ENCODE results near the gene SGMS2. TPM values are rescaled to one million over a fixed set of nuclear protein-coding genes. Genes with fewer than 3 reads are reported as not detected.

Gene SGMS2
- total and polyA plus RNA-seq, 2 of the 4 experiments (the other 2 are of a cell fraction), result 13.4 to 37.5 TPM

DNA sequence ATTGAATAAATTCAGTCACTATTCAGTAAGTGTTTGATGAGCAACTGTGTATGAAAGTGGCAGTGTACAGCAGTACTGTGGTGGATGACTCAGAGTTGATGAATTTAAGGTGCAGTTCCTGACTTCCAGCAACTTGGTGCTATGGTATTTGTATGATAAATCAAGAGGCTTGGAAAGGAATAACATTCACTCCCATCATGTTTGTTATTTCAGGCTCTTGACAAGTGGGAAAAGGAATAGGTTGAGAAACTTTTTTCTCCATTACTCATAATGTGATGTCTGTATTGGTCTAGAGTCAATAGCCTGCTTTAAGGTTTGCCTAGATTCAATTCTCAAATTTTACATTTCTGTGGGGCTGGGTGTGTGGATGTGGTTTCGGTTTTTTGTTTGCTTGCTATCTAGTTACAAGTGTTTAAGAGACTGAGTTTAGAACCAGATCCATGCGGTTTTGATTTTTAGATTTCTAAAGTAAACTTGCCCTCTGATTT is 71.5 kb downstream of the SGMS2 start:
- no peak overlapping the region; the same call in 1 of the 2 replicates for H3K4me3 ChIP-seq (ENCODE audit: insufficient read depth, low read depth, low read length)

More for the DNA sequence above, 71.5 kb downstream of the SGMS2 start:
- in situ Hi-C loops (cut with MboI; ENCODE audit: low sequenced_read_pairs) (no loop called here), dilution Hi-C loops (cut with HindIII; ENCODE audit: low sequenced_read_pairs, unreplicated experiment) (no loop called here), intact Hi-C loops (cut with micrococcal nuclease) (loop anchor here (2.0 kb wide), 1 partner anchor 71 kb away; the partner anchor contains the start of gene SGMS2)
- CTCF ChIA-PET, result interaction anchor here (0.9 kb wide), 1 partner anchor 43 kb away, joined by 3 read pairs; no protein-coding TSS in a partner anchor
- no peak for TF ChIP-seq POLR2A (IDR thresholded peaks at IDR 0.05; ENCODE audit: low read depth, low read length)
- no peak for TF ChIP-seq SMC3 (IDR thresholded peaks at IDR 0.05; ENCODE audit: low read depth, low read length)
- no peak for TF ChIP-seq NFE2L2 (IDR thresholded peaks at IDR 0.05; ENCODE audit: low read depth, low read length)
- 0 out of 2 replicates have a peak, but pooled peaks have one; percentile 19 for TF ChIP-seq MAZ (IDR thresholded peaks at IDR 0.05; ENCODE audit: borderline replicate concordance, low read depth, low read length)
- no peak for TF ChIP-seq RAD21 (IDR thresholded peaks at IDR 0.05; ENCODE audit: low read length)
- TF ChIP-seq, protein P1, sequence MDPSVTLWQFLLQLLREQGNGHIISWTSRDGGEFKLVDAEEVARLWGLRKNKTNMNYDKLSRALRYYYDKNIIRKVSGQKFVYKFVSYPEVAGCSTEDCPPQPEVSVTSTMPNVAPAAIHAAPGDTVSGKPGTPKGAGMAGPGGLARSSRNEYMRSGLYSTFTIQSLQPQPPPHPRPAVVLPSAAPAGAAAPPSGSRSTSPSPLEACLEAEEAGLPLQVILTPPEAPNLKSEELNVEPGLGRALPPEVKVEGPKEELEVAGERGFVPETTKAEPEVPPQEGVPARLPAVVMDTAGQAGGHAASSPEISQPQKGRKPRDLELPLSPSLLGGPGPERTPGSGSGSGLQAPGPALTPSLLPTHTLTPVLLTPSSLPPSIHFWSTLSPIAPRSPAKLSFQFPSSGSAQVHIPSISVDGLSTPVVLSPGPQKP (IDR thresholded peaks at IDR 0.05; ENCODE audit: borderline replicate concordance, low read depth, low read length), result no peak
- no peak for TF ChIP-seq MAFK (IDR thresholded peaks at IDR 0.05; ENCODE audit: low read depth, low read length)
- TF ChIP-seq MXI1 (IDR thresholded peaks at IDR 0.05; ENCODE audit: borderline replicate concordance, low read depth, low read length), result no peak
- TF ChIP-seq, protein P2, sequence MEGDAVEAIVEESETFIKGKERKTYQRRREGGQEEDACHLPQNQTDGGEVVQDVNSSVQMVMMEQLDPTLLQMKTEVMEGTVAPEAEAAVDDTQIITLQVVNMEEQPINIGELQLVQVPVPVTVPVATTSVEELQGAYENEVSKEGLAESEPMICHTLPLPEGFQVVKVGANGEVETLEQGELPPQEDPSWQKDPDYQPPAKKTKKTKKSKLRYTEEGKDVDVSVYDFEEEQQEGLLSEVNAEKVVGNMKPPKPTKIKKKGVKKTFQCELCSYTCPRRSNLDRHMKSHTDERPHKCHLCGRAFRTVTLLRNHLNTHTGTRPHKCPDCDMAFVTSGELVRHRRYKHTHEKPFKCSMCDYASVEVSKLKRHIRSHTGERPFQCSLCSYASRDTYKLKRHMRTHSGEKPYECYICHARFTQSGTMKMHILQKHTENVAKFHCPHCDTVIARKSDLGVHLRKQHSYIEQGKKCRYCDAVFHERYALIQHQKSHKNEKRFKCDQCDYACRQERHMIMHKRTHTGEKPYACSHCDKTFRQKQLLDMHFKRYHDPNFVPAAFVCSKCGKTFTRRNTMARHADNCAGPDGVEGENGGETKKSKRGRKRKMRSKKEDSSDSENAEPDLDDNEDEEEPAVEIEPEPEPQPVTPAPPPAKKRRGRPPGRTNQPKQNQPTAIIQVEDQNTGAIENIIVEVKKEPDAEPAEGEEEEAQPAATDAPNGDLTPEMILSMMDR (conservative IDR thresholded peaks at IDR 0.05; ENCODE audit: low read depth, low read length), result no peak
- TF ChIP-seq CEBPB (IDR thresholded peaks at IDR 0.05; ENCODE audit: low read depth, low read length), result peak; percentile 63; the same call in 1 of the 2 replicates
- TF ChIP-seq CHD1 (IDR thresholded peaks at IDR 0.05; ENCODE audit: low read depth, low read length), result no peak
- TF ChIP-seq, protein P3, sequence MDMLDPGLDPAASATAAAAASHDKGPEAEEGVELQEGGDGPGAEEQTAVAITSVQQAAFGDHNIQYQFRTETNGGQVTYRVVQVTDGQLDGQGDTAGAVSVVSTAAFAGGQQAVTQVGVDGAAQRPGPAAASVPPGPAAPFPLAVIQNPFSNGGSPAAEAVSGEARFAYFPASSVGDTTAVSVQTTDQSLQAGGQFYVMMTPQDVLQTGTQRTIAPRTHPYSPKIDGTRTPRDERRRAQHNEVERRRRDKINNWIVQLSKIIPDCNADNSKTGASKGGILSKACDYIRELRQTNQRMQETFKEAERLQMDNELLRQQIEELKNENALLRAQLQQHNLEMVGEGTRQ (IDR thresholded peaks at IDR 0.05; ENCODE audit: low read depth, low read length), result no peak
- TF ChIP-seq BHLHE40 (IDR thresholded peaks at IDR 0.05; ENCODE audit: low read depth, low read length), result peak; percentile 54; the same call in 1 of the 2 replicates
- peak; percentile 76 for TF ChIP-seq RCOR1 (IDR thresholded peaks at IDR 0.05; ENCODE audit: insufficient replicate concordance, low read length)
- no peak for TF ChIP-seq RFX5 (IDR thresholded peaks at IDR 0.05; ENCODE audit: low read depth, low read length)
- TF ChIP-seq FOS (IDR thresholded peaks at IDR 0.05; ENCODE audit: low read depth, low read length), result peak; percentile 85
- Histone ChIP-seq H2BK15ac (ENCODE audit: low read depth, low read length) (no peak overlapping the region), H2AFZ (replicated peaks; ENCODE audit: low read length, poor library complexity) (no peak overlapping the region), H3K79me1 (ENCODE audit: low read depth in 1 of 2, low read length in 2 of 2) (no peaks in the 10 kb centered on the region), H3K4ac (ENCODE audit: low read depth, low read length) (no peak overlapping the region), H4K8ac (ENCODE audit: low read depth in 2 of 2, low read length in 2 of 2) (no peak overlapping the region), H2BK20ac (ENCODE audit: low read depth, low read length) (no peak overlapping the region), H3K27ac (ENCODE audit: insufficient read depth, low read length) (peak overlapping the region; percentile 51; the same call in 1 of the 2 replicates), H2BK120ac (ENCODE audit: low read depth, low read length) (no peak overlapping the region), H4K91ac (ENCODE audit: insufficient read depth, low read depth, low read length) (no peak overlapping the region), H2AK5ac (ENCODE audit: low read depth, low read length) (no peak overlapping the region), H3K27me3 (ENCODE audit: control insufficient read depth, insufficient read depth, low read length) (peaks cover 13% of the 10 kb centered on the region), H3K9ac (ENCODE audit: low read depth, low read length) (no peak overlapping the region), H4K20me1 (ENCODE audit: insufficient read depth, low read length) (peaks cover 13% of the 10 kb centered on the region; the same call in 1 of the 2 replicates), H2BK5ac (ENCODE audit: low read depth, low read length, poor library complexity, severe bottlenecking) (peak overlapping the region; percentile 55), H2AK9ac (replicated peaks; ENCODE audit: low read depth, low read length, poor library complexity) (no peak overlapping the region), H3K4me2 (ENCODE audit: low read depth, low read length) (peak overlapping the region; percentile 61), H3K14ac (replicated peaks; ENCODE audit: low read depth, low read length) (no peak overlapping the region), H3K9me3 (ENCODE audit: control insufficient read depth, insufficient read depth, low read length) (no peaks in the 10 kb centered on the region), H3K23ac (ENCODE audit: low read depth, low read length) (no peak overlapping the region), H3K9me1 (ENCODE audit: insufficient read depth, low read length) (peaks cover 3% of the 10 kb centered on the region; the same call in 1 of the 2 replicates), H3K36me3 (ENCODE audit: control insufficient read depth, insufficient read depth, low read length) (no peaks in the 10 kb centered on the region), H3K56ac (ENCODE audit: extremely low read depth, insufficient read depth, low read length) (0 out of 2 replicates have a peak overlapping the region, but pooled peaks have one; percentile 11), H3K4me1 (ENCODE audit: control insufficient read depth, insufficient read depth, low read length) (peaks cover 6% of the 10 kb centered on the region), H3K18ac (ENCODE audit: low read depth, low read length) (0 out of 2 replicates have a peak overlapping the region, but pooled peaks have one; percentile 32), H4K5ac (ENCODE audit: low read depth, low read length) (no peak overlapping the region)
- BruUV-seq (replicated peaks), result no TSS peak
- DNase-seq, result peak; percentile 97
- POLR2A ChIA-PET (ENCODE audit: unreplicated experiment), result no interaction called here
- WGBS, 2 experiments (ENCODE audit: extremely low coverage in 2 of 2, insufficient read length in 1 of 2), result no CpG with 5 or more reads among the region's 2 CpGs
- ATAC-seq (ENCODE audit: low read depth), result peak; percentile 88
